GM10248 (cell line): ENCODE measurements around the gene TSC22D1.

ENCODE experiments used
- CTCF ChIA-PET: fragments of 300-600 bp; sonication (Branson Sonifier 250); formaldehyde crosslinking; extraction: SDS; loops from one replicate; lab custom pipeline; 2021; ENCODE audit warnings: antibody characterized with exemption; lab: Yijun Ruan, JAX
- POLR2A ChIA-PET: fragments of 350-650 bp; sonication (Branson Sonifier 250); formaldehyde crosslinking; extraction: SDS; loops from one replicate; lab custom pipeline; 2020; ENCODE audit warnings: antibody characterized with exemption; lab: Yijun Ruan, JAX
- DNase-seq: peaks from one replicate; pipeline ENCODE4 v3.0.0; 2012; ENCODE audit errors: extremely low spot score
- CTCF ChIP-seq: IDR thresholded peaks from 2 replicates; pipeline ENCODE4 v1.5.1; 2012; ENCODE audit warnings: mild to moderate bottlenecking, low read depth; ENCODE audit errors: extremely low read depth, missing control alignments, control extremely low read depth

The TSC22D1 gene

DNA sequence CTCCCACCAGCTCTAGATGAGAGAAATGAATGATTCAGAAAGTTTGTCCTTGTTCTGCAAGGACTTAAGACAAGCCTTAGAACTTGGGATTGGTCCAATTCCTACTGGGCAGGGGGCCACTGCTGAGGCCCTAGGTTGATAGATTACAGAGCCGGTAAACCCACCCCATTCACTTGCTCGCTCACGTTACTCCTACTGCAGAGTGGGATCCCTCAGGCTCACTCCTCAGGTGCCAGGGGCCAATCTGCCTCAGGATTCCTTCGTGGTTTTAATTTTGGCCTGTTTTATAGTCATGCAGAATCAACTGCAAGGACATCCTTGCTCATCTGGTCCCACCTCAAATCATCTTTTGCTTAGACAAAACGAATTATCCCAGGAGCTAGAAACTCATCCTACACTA lies 143.5 kb downstream of the TSC22D1 start:
- DNase-seq: no peak
- POLR2A ChIA-PET: no interaction called here
- no peak for TF ChIP-seq CTCF
- CTCF ChIA-PET: interaction anchor here (4.8 kb wide), 1 partner anchor 527 kb away, joined by 17 read pairs; no protein-coding TSS in a partner anchor

GRCh38 chr13:44431150-44431549 lies 145.0 kb downstream of the TSC22D1 start:
- ChIA-PET POLR2A (interaction anchor here (0.6 kb wide), 1 partner anchor 261 kb away, joined by 3 read pairs; no protein-coding TSS in a partner anchor), CTCF (no interaction called here)
- no peak for TF ChIP-seq CTCF
- no peak for DNase-seq

GRCh38 chr13:44429311-44429710 lies 146.8 kb downstream of the TSC22D1 start:
- CTCF ChIA-PET: interaction anchor here (1.5 to 2.1 kb wide), 2 partner anchors 8 to 11 kb away, joined by 4 to 6 read pairs; no protein-coding TSS in a partner anchor
- DNase-seq: no peak
- TF ChIP-seq CTCF: no peak
- POLR2A ChIA-PET: no interaction called here

DNA sequence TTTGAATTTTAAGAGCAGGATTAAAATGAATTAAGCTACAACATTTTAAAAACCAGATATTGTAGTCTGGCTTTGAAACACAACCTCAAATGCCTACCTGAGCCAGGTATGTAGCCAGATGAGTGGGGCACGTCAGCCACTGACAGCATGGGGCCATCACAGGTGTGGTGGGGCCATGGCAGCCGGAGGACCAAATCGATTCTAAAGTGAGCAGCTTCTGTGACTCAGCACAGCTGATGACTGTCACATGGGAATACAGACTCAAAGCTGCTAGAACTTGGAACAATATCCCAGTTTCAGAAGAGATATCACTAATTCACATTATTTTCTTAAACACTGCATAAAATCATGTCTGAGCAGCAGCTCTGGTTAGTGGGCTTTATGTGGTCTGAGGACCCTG lies 149.7 kb downstream of the TSC22D1 start:
- DNase-seq: no peak
- ChIA-PET CTCF (interaction anchor here (1.0 to 1.9 kb wide), 4 partner anchors 8 to 22 kb away, joined by 3 to 9 read pairs (median 3); no protein-coding TSS in a partner anchor), POLR2A (no interaction called here)
- TF ChIP-seq CTCF: no peak

DNA sequence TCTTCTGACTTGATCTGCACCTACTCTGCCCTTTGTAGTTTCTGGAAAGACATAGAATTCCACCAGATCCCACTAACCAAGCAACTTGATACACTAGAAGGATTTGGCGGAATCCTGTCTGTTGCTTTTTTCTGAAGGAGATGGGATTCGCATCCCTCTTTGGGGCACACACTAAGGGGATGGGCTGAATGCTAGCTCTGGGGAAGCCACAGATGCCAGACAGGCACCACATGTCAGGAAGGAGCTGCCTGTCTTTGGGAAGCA lies 150.4 kb downstream of the TSC22D1 start:
- no peak for DNase-seq
- no peak for TF ChIP-seq CTCF
- ChIA-PET POLR2A (no interaction called here), CTCF (interaction anchor here (0.8 to 1.3 kb wide), 3 partner anchors 9 to 520 kb away, joined by 3 read pairs; no protein-coding TSS in a partner anchor)

DNA sequence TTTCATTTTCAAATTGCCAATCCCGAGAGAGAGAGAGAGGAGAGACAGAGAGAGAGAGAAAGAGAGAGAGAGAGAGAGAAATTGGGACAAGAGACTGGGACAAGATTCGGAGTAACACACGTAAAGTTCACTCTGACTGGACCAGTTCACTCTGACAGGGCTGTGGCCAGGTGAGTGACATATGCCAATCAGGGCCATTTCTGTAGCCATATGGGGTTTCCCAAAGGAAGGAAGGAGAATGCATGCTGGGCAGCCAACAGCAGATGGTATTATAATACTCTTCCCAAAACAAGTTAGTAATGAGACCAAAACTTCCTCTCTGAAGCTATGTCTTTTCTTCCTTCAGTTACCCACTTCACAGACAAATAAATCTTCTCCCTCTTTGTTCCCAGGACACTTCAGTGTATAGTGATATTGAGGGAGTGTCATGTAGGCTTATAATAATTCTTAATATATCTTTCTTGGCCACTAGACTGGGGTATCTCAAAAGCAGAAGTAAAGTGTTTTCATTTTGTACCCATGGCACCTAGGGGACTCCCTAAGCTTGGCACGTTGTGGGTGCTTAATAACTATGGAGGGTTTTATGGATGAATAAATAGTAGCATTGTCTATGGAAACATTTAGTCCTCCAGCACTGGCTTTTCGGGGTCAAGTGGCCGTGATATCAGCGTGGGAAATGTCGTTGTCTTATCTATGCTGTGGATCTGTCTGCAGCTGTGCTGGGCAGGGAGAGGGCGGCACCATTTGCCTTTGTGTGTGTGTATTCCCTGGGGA lies 150.9 kb downstream of the TSC22D1 start:
- DNase-seq: no peak
- ChIA-PET POLR2A (no interaction called here), CTCF (interaction anchor here (0.7 to 1.3 kb wide), 4 partner anchors 8 to 519 kb away, joined by 3 read pairs; no protein-coding TSS in a partner anchor)
- TF ChIP-seq CTCF: no peak
